ENCODE results near the gene CCDC116. TPM values are rescaled to one million over a fixed set of nuclear protein-coding genes. Genes with fewer than 3 reads are reported as not detected.

The CCDC116 gene
- total RNA-seq, 2 donors from 2014 or later: 0.46 to 0.84 TPM

DNA sequence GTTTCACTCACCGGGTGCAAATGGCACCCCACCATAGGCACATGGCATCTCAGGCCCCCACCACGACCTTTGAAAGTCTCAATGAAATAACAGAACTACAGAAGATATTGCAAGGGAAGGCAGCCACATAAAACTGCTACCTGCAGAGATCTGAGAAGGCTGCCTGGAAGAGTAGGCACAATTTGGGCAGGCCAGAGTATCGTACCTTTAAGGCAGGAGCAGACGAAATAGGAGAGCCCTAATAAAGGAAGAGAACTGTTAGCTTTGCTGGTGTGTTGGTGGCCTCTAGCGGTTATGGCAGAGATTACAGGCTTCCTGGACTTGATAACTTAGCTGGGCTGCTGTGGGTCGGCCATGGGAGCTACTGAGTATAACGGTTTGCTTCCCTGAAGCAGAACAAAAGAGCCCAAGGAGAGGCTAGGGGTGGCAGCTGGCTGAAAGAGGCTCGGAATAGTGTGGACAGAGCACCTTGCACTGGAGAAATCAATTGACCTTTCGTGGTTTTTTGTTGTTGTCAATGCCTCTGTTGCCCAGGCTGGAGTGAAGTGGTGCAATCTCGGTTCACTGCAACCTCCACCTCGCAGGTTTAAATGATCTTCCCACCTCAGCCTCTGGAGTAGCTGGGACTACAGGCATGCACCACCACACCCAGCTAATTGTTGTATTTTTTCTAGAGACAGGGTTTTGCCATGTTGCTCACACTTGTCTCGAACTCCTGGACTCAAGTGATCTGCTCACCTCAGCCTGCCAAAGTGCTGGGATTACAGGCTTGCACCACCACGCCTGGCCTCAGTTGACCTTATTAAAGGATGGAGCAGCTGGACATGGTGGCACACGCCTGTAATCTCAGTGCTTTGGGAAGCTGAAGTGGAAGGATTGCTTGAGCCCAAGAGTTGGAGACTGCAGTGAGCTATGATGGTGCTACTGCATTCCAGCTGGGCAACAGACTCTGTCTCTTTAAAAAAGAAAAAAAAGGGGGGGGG is 14.3 kb downstream of the CCDC116 start:
- peaks cover 31% of the 10 kb centered on the region for H3K36me3 ChIP-seq (ENCODE audit: control insufficient read depth, insufficient read depth, low read length)
- H3K27me3 ChIP-seq (ENCODE audit: control insufficient read depth, insufficient read depth, low read length, poor library complexity, severe bottlenecking): no peaks in the 10 kb centered on the region
- no peaks in the 10 kb centered on the region for H3K9me3 Mint-ChIP-seq
- no peaks in the 10 kb centered on the region for H3K9me3 ChIP-seq (ENCODE audit: control insufficient read depth, low read length)
- WGBS, 2 experiments (ENCODE audit: insufficient coverage in 1 of 2, insufficient read length in 1 of 2): 65 to 72% methylated on average over 12 to 14 of the region's 14 CpGs
- H3K27me3 Mint-ChIP-seq (ENCODE audit: insufficient read depth): no peaks in the 10 kb centered on the region
- peaks cover 40% of the 10 kb centered on the region for H3K36me3 Mint-ChIP-seq (ENCODE audit: low read depth)
- H3K4me3 ChIP-seq (ENCODE audit: low read length): no peak overlapping the region
- peaks cover 4% of the 10 kb centered on the region for H3K4me1 ChIP-seq (ENCODE audit: control insufficient read depth, insufficient read depth, low read length)
- no peak overlapping the region for H3K9ac ChIP-seq (ENCODE audit: extremely low read depth, low read length, poor library complexity, severe bottlenecking)
- H3K4me3 Mint-ChIP-seq: no peak overlapping the region
- TF ChIP-seq, protein P1, sequence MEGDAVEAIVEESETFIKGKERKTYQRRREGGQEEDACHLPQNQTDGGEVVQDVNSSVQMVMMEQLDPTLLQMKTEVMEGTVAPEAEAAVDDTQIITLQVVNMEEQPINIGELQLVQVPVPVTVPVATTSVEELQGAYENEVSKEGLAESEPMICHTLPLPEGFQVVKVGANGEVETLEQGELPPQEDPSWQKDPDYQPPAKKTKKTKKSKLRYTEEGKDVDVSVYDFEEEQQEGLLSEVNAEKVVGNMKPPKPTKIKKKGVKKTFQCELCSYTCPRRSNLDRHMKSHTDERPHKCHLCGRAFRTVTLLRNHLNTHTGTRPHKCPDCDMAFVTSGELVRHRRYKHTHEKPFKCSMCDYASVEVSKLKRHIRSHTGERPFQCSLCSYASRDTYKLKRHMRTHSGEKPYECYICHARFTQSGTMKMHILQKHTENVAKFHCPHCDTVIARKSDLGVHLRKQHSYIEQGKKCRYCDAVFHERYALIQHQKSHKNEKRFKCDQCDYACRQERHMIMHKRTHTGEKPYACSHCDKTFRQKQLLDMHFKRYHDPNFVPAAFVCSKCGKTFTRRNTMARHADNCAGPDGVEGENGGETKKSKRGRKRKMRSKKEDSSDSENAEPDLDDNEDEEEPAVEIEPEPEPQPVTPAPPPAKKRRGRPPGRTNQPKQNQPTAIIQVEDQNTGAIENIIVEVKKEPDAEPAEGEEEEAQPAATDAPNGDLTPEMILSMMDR (conservative IDR thresholded peaks at IDR 0.05): peak; percentile 89
- H3K27ac ChIP-seq (ENCODE audit: low read depth, low read length): no peak overlapping the region
- peaks cover 26% of the 10 kb centered on the region for H3K4me1 Mint-ChIP-seq
- peak; percentile 91 for DNase-seq
- no peak overlapping the region for H3K27ac Mint-ChIP-seq

- Histone ChIP-seq H3K9me3 (ENCODE audit: control insufficient read depth, low read length) (no peaks in the 10 kb centered on the region), H3K36me3 (ENCODE audit: control insufficient read depth, insufficient read depth, low read length) (peaks cover 40% of the 10 kb centered on the region), H3K4me1 (ENCODE audit: control insufficient read depth, insufficient read depth, low read length) (peaks cover 13% of the 10 kb centered on the region), H3K9ac (ENCODE audit: extremely low read depth, low read length, poor library complexity, severe bottlenecking) (no peak overlapping the region), H3K27me3 (ENCODE audit: control insufficient read depth, insufficient read depth, low read length, poor library complexity, severe bottlenecking) (no peaks in the 10 kb centered on the region), H3K27ac (ENCODE audit: low read depth, low read length) (no peak overlapping the region), H3K4me3 (ENCODE audit: low read length) (peak overlapping the region; percentile 90)
- Mint-ChIP-seq H3K27me3 (ENCODE audit: insufficient read depth) (no peaks in the 10 kb centered on the region), H3K4me1 (peaks cover 21% of the 10 kb centered on the region), H3K36me3 (ENCODE audit: low read depth) (peaks cover 27% of the 10 kb centered on the region), H3K27ac (peak overlapping the region; percentile 94), H3K4me3 (peak overlapping the region; percentile 77), H3K9me3 (no peaks in the 10 kb centered on the region)
- WGBS, 2 experiments (ENCODE audit: insufficient coverage in 1 of 2, insufficient read length in 1 of 2): 73 to 80% methylated on average over 7 of the region's 7 CpGs
- TF ChIP-seq, protein P1 (conservative IDR thresholded peaks at IDR 0.05): no peak
- DNase-seq: no peak
Measured at GRCh38 chr22:21650280-21650679, 17.7 kb downstream of the CCDC116 start.

DNA sequence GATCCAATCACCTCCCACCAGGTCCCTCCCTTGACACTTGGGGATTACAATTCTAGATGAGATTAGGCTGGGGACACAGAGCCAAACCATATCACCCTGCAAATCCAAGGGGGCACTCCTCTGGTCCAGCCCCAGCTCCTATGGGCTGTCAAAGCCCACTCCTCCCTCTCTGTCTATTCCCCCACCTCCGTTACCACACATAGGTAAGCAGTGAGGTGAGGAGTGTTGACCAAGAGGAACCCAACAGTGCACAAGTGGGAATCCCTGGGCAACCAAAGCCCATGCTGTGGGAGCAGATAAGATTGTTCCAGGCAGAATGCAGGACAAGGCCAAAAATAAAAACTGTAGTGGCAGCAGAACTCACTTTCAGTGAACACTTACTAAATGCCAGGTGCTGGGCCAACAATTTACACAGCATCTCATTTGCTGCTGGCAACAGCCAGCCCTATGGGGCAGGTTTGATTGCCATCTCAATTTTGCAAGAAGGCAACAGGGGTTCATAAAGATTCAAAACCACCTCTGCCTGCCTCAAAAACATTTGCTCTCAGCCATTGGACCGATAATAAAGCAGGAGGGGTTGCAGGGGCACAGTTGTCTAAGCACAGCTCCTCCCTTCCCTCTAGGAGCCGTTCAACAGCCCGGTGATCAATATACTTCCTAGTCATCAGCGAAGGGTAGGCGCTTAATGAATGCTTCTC is 18.4 kb downstream of the CCDC116 start:
- H3K36me3 Mint-ChIP-seq (ENCODE audit: low read depth): peaks cover 23% of the 10 kb centered on the region
- no peaks in the 10 kb centered on the region for H3K9me3 ChIP-seq (ENCODE audit: control insufficient read depth, low read length)
- H3K27ac ChIP-seq (ENCODE audit: low read depth, low read length): peak overlapping the region; percentile 97
- H3K27me3 Mint-ChIP-seq (ENCODE audit: insufficient read depth): no peaks in the 10 kb centered on the region
- no peaks in the 10 kb centered on the region for H3K9me3 Mint-ChIP-seq
- H3K36me3 ChIP-seq (ENCODE audit: control insufficient read depth, insufficient read depth, low read length): peaks cover 40% of the 10 kb centered on the region
- H3K27me3 ChIP-seq (ENCODE audit: control insufficient read depth, insufficient read depth, low read length, poor library complexity, severe bottlenecking): no peaks in the 10 kb centered on the region
- H3K4me3 ChIP-seq (ENCODE audit: low read length): peak overlapping the region; percentile 90
- DNase-seq: peak; percentile 66
- H3K9ac ChIP-seq (ENCODE audit: extremely low read depth, low read length, poor library complexity, severe bottlenecking): peak overlapping the region; percentile 49
- WGBS, 2 experiments (ENCODE audit: insufficient coverage in 1 of 2, insufficient read length in 1 of 2): 0 to 5% methylated on average over 3 to 6 of the region's 6 CpGs
- H3K27ac Mint-ChIP-seq: peak overlapping the region; percentile 94
- TF ChIP-seq, protein P1 (conservative IDR thresholded peaks at IDR 0.05): no peak
- H3K4me1 Mint-ChIP-seq: peaks cover 21% of the 10 kb centered on the region
- peak overlapping the region; percentile 77 for H3K4me3 Mint-ChIP-seq
- peaks cover 13% of the 10 kb centered on the region for H3K4me1 ChIP-seq (ENCODE audit: control insufficient read depth, insufficient read depth, low read length)
